Smooth muscle cell (in vitro differentiated cells): ENCODE measurements around the gene SYT8. TPM values are rescaled to one million over a fixed set of nuclear protein-coding genes. Genes with fewer than 3 reads are reported as not detected.

Experiments
- DNase-seq: peaks from one replicate; lab custom pipeline; 2025; ENCODE audit not compliant: unreplicated experiment; lab: John Stamatoyannopoulos, UW
- H2AFZ ChIP-seq: fragments of 200-600 bp; sonication (generic); 2 replicates; pipeline ENCODE4 v1.6.0; 2016; ENCODE audit warnings: antibody characterized with exemption, low read depth, mild to moderate bottlenecking
- H3F3A ChIP-seq: fragments of 200-600 bp; sonication (generic); 2 replicates; pipeline ENCODE4 v1.6.0; 2017; ENCODE audit warnings: antibody characterized with exemption, low read depth
- H3K27ac ChIP-seq: fragments of 200-600 bp; sonication (generic); 2 replicates; pipeline ENCODE4 v1.5.1; 2016; ENCODE audit warnings: low read depth, mild to moderate bottlenecking
- H3K27me3 ChIP-seq: fragments of 200-600 bp; sonication (generic); 2 replicates; pipeline ENCODE4 v1.6.1; 2016; ENCODE audit warnings: low read depth, mild to moderate bottlenecking
- H3K36me3 ChIP-seq: fragments of 200-600 bp; sonication (generic); 2 replicates; pipeline ENCODE4 v1.5.1; 2016; ENCODE audit warnings: low read depth
- H3K4me1 ChIP-seq: fragments of 200-600 bp; sonication (generic); 2 replicates; pipeline ENCODE4 v1.5.1; 2016; ENCODE audit warnings: low read depth
- H3K4me2 ChIP-seq: fragments of 200-600 bp; sonication (generic); 2 replicates; pipeline ENCODE4 v1.6.0; 2016; ENCODE audit warnings: mild to moderate bottlenecking
- H3K4me3 ChIP-seq: fragments of 200-600 bp; sonication (generic); 2 replicates; pipeline ENCODE4 v1.5.1; 2016; ENCODE audit warnings: mild to moderate bottlenecking
- H3K79me2 ChIP-seq: fragments of 200-600 bp; sonication (generic); 2 replicates; pipeline ENCODE4 v1.6.0; 2016; ENCODE audit warnings: low read depth, mild to moderate bottlenecking
- H3K9ac ChIP-seq: fragments of 200-600 bp; sonication (generic); 2 replicates; pipeline ENCODE4 v1.6.0; 2016; ENCODE audit warnings: low read depth
- H3K9me3 ChIP-seq: fragments of 200-600 bp; sonication (generic); replicated peaks from 2 replicates; pipeline ENCODE4 v1.5.1; 2016; ENCODE audit warnings: low read depth
- H4K20me1 ChIP-seq: fragments of 200-600 bp; sonication (generic); 2 replicates; pipeline ENCODE4 v1.6.0; 2016; ENCODE audit warnings: low read depth
- WGBS: methylation state at CpG from one replicate; pipeline ENCODE4 v1.1.7; 2016; ENCODE audit warnings: low lambda C conversion rate; 5-methylcytosine and 5-hydroxymethylcytosine counted together
- polyA plus RNA-seq: library from polyadenylated mRNA; unstranded; fragments of >200 nt; fragmentation: Nextera tagmentation; extraction: Ambion mirVana; gene quantifications from 2 replicates; pipeline ENCODE4 v1.2.1, GENCODE V29; 2016
- total RNA-seq: library from RNA; depleted of rRNA; stranded (reverse); fragments of >200 nt; gene quantifications from 2 replicates; pipeline ENCODE4 v1.2.3, GENCODE V29; 2014
- TF ChIP-seq, protein P1 (sequence below): fragments of 200-600 bp; sonication (generic); IDR thresholded peaks from 2 replicates; pipeline ENCODE4 v1.5.1; 2017; ENCODE audit warnings: borderline replicate concordance, mild to moderate bottlenecking, antibody characterized with exemption; ENCODE audit not compliant: insufficient read depth, poor library complexity, severe bottlenecking

SYT8 gene
- total and polyA plus RNA-seq, 2 experiments from 2014 or later: 0.13 to 2.0 TPM

DNA sequence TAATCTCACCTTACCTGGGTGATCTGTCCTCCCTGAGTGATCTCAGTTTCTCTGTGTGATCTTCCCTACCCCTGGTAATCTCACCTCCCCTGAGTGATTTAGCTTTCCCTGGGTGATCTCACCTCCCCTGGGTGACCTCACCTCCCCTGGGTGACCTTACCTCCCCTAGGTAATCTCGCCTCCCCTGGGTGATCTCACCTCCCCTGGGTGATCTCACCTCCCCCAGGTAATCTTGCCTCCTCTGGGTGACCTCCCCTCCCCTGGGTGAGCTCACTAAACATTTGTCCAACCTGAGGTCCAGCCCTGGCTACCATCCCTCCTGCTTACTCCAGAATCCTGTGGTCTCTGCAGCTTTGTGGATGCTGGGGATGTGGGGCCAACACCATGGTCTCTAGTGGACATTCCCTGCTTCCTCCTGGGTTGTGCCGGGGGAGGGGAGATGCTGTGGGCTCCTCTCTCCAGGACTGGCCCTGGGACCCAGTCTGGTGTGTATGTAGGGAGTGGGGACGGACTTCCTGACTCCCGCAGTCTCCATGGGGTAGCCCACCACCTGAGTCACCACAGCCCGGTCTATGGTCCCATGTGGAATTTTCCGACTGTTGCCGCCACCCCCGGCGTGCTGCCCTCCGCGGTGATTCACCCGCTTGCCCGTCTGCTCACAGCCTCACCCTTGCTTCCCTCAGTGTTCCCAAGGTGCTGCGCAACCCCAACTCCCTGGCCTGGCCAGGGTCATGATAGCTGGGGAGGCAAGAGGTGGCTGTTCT is 28.0 kb downstream of the SYT8 start:
- Histone ChIP-seq H4K20me1 (no peaks in the 10 kb centered on the region), H3K4me2 (peak overlapping the region; percentile 57), H3K27ac (peak overlapping the region; percentile 73)

DNA sequence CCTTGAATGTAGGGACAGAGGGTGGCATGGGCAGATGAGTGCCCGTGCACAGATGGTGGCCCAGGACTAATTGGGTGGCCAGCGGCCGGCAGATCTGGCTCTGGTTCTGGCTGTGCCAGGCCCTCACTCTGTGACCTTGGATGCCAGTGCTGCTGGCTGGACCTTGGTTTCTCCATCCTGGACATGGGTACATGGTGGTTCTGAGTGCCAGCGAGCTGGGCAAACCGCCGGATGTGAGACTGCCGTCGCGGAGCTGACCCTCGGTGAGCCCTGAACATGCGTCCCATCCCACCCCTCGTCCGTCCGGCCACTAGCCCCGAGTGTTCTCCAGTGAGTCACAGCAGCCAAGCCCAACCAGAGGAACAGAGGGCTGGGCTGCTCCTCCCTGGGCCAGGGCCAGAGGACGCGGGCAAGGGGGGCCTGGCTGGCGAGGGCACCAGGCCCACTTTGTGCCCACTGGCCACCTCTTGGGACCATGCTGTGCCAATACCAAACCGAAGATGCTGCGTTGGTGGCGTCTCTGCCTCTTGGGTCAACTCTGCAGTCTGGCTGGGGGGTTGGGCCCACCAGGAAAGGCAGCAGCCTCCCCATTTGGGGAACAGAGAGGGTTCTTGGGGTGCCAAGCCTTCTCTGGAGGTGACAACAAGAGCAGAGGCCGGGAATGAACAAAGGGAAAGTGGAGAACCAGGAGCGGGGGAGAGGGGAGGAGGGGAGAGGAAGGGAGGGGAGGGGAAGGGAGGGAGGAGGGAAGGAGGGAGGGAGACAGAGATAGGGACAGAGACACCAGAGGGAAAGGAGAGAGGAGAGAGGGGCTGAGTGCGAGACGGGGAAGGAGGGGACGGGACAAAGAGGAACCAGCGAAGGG is 28.8 kb downstream of the SYT8 start:
- Histone ChIP-seq H3K27me3 (no peaks in the 10 kb centered on the region), H3K9ac (peak overlapping the region; percentile 18), H3F3A (no peaks in the 10 kb centered on the region), H3K27ac (peak overlapping the region; percentile 73), H3K79me2 (no peaks in the 10 kb centered on the region), H3K4me2 (peak overlapping the region; percentile 57), H2AFZ (no peak overlapping the region), H4K20me1 (no peaks in the 10 kb centered on the region), H3K9me3 (no peaks in the 10 kb centered on the region), H3K4me3 (no peak overlapping the region), H3K36me3 (no peaks in the 10 kb centered on the region), H3K4me1 (peaks cover 10% of the 10 kb centered on the region)
- TF ChIP-seq, protein P1, sequence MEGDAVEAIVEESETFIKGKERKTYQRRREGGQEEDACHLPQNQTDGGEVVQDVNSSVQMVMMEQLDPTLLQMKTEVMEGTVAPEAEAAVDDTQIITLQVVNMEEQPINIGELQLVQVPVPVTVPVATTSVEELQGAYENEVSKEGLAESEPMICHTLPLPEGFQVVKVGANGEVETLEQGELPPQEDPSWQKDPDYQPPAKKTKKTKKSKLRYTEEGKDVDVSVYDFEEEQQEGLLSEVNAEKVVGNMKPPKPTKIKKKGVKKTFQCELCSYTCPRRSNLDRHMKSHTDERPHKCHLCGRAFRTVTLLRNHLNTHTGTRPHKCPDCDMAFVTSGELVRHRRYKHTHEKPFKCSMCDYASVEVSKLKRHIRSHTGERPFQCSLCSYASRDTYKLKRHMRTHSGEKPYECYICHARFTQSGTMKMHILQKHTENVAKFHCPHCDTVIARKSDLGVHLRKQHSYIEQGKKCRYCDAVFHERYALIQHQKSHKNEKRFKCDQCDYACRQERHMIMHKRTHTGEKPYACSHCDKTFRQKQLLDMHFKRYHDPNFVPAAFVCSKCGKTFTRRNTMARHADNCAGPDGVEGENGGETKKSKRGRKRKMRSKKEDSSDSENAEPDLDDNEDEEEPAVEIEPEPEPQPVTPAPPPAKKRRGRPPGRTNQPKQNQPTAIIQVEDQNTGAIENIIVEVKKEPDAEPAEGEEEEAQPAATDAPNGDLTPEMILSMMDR: no peak
- 31% methylated on average over 22 of the region's 27 CpGs for WGBS
- no peak for DNase-seq

More for the DNA sequence above, 28.0 kb downstream of the SYT8 start:
- 52% methylated on average over 14 of the region's 14 CpGs for WGBS
- no peaks in the 10 kb centered on the region for H3K9me3 ChIP-seq
- H3K4me1 ChIP-seq: peaks cover 10% of the 10 kb centered on the region
- H3K36me3 ChIP-seq: no peaks in the 10 kb centered on the region
- DNase-seq: no peak
- H2AFZ ChIP-seq: no peak overlapping the region
- H3K4me3 ChIP-seq: no peak overlapping the region
- no peaks in the 10 kb centered on the region for H3K27me3 ChIP-seq
- no peaks in the 10 kb centered on the region for H3F3A ChIP-seq
- peak overlapping the region; percentile 18 for H3K9ac ChIP-seq
- no peaks in the 10 kb centered on the region for H3K79me2 ChIP-seq
- TF ChIP-seq, protein P1: no peak

DNA sequence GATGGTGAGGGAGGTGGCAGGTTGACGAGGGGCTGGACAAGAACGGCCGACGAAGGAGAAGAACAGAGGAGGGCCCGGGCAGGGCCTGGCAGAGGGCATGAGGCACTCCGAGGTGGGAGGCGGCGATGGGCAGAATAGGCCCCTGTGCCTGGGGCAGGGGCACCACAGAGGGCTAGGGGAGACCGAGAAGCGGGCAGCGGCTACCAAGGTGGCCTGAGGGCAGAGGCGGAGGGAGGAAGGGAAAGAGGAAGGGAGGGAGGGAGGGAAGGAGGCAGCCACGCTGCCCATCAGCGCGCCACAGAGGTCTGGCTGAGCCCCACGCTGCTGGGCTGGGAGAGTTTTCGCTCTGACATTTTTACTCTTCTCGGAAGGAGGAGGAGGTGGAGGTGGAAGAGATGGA is 29.4 kb downstream of the SYT8 start:
- no peak overlapping the region for H3K9ac ChIP-seq
- no peaks in the 10 kb centered on the region for H3K79me2 ChIP-seq
- WGBS: 76% methylated on average over 5 of the region's 18 CpGs
- TF ChIP-seq, protein P1: no peak
- peak overlapping the region; percentile 57 for H3K4me2 ChIP-seq
- H3K27ac ChIP-seq: no peak overlapping the region
- no peaks in the 10 kb centered on the region for H3K36me3 ChIP-seq
- no peaks in the 10 kb centered on the region for H3F3A ChIP-seq
- no peak for DNase-seq
- no peaks in the 10 kb centered on the region for H4K20me1 ChIP-seq
- H3K9me3 ChIP-seq: no peaks in the 10 kb centered on the region
- H3K4me3 ChIP-seq: no peak overlapping the region
- peaks cover 10% of the 10 kb centered on the region for H3K4me1 ChIP-seq
- H3K27me3 ChIP-seq: no peaks in the 10 kb centered on the region
- H2AFZ ChIP-seq: no peak overlapping the region
